A549 (cell line): ENCODE results near the gene HUNK. TPM values are rescaled to one million over a fixed set of nuclear protein-coding genes. Genes with fewer than 3 reads are reported as not detected.

Experiments used
- ATAC-seq, 2 experiments: fragments of 200-7000 bp in 1 of 2; fragments of >200 bp in 1 of 2; cut with Nextera tagmentation in 1 of 2; cut with Tn5 transposase in 1 of 2; 3 replicates each; pipeline versions ENCODE4 v1.8.0 to v1.9.1; 2018 to 2020; ENCODE audit warnings: mild to moderate bottlenecking in 1 of 2, moderate library complexity in 1 of 2
- CTCF ChIA-PET: fragments of 300-600 bp; sonication (Branson Sonifier 250); formaldehyde crosslinking; extraction: SDS; loops from one replicate; lab custom pipeline; 2021; ENCODE audit warnings: antibody characterized with exemption, inconsistent platforms; lab: Yijun Ruan, JAX
- POLR2A ChIA-PET: fragments of 350-600 bp; formaldehyde crosslinking; extraction: SDS; loops from one replicate; lab custom pipeline; 2021; ENCODE audit warnings: antibody characterized with exemption, inconsistent platforms; lab: Yijun Ruan, JAX
- DNase-seq, 2 experiments: peaks; one replicate each; pipeline versions ENCODE4 v3.0.0 to v3.0.0-alpha.2; 2011 to 2016; ENCODE audit warnings: low read depth in 1 of 2, low spot score in 1 of 2
- FAIRE-seq: peaks from 2 replicates; lab custom pipeline; 2011; peaks lifted over from hg19 to GRCh38; lab: Jason Lieb, UNC
- H3K27ac ChIP-seq, 2 experiments: fragments of >200 bp; sonication (Bioruptor Twin); formaldehyde crosslinking; 3 replicates each; pipeline ENCODE4 v1.5.1; 2016 to 2017
- H3K4me1 ChIP-seq: fragments of >200 bp; sonication (Bioruptor Twin); formaldehyde crosslinking; 3 replicates; pipeline ENCODE4 v1.6.1; 2016
- H3K4me2 ChIP-seq: fragments of >200 bp; sonication (Bioruptor Twin); formaldehyde crosslinking; 3 replicates; pipeline ENCODE4 v1.6.1; 2016
- H3K4me3 ChIP-seq: fragments of >200 bp; sonication (Bioruptor Twin); formaldehyde crosslinking; 3 replicates; pipeline ENCODE4 v1.5.1; 2016
- H3K9me3 ChIP-seq: fragments of >200 bp; sonication (Bioruptor Twin); formaldehyde crosslinking; 3 replicates; pipeline ENCODE4 v1.6.1; 2016
- BHLHE40 ChIP-seq: IDR thresholded peaks from 2 replicates; pipeline ENCODE4 v1.6.1; 2012; ENCODE audit warnings: low read depth, low read length, inconsistent platforms
- CBX2 ChIP-seq: fragments of 200-600 bp; sonication (generic); IDR thresholded peaks from 2 replicates; pipeline ENCODE4 v1.6.1; 2016; ENCODE audit warnings: low read depth, mild to moderate bottlenecking, borderline replicate concordance
- EHMT2 ChIP-seq: fragments of 200-600 bp; sonication (generic); IDR thresholded peaks from 2 replicates; pipeline ENCODE4 v1.6.1; 2016; ENCODE audit warnings: antibody characterized with exemption, low read depth, mild to moderate bottlenecking, moderate library complexity
- ESRRA ChIP-seq: fragments of 150-350 bp; IDR thresholded peaks from 2 replicates; pipeline ENCODE4 v1.6.1; 2014; ENCODE audit warnings: mild to moderate bottlenecking, low read length, borderline replicate concordance
- FOSB ChIP-seq: fragments of 250-450 bp; sonication (Bioruptor Pico); IDR thresholded peaks from 2 replicates; pipeline ENCODE4 v1.5.0; 2020; ENCODE audit warnings: mild to moderate bottlenecking, moderate library complexity
- FOSL2 ChIP-seq, 2 experiments: fragments of 450-650 bp in 1 of 2; fragments of >200 bp in 1 of 2; sonication (Bioruptor Twin) in 1 of 2; formaldehyde crosslinking; IDR thresholded peaks; 2 replicates each; pipeline versions ENCODE4 v1.5.0 to v1.6.1; 2016 to 2020; ENCODE audit warnings: mild to moderate bottlenecking in 1 of 2, moderate library complexity in 1 of 2
- HES2 ChIP-seq: fragments of >200 bp; sonication (Bioruptor Twin); formaldehyde crosslinking; IDR thresholded peaks from 2 replicates; pipeline ENCODE4 v1.6.1; 2016
- HEYL ChIP-seq: fragments of 250-450 bp; sonication (Bioruptor Pico); IDR thresholded peaks from 2 replicates; pipeline ENCODE4 v1.8.0; 2021; ENCODE audit warnings: mild to moderate bottlenecking, moderate library complexity
- HOXA7 ChIP-seq: fragments of 250-450 bp; sonication (Bioruptor Pico); IDR thresholded peaks from 2 replicates; pipeline ENCODE4 v1.5.0; 2020; ENCODE audit warnings: mild to moderate bottlenecking, moderate library complexity
- JUN ChIP-seq, 2 experiments: fragments of >200 bp; sonication (Bioruptor Twin); formaldehyde crosslinking; IDR thresholded peaks; 2 replicates in 1 of 2; 3 replicates in 1 of 2; pipeline ENCODE4 v1.6.1; 2016 to 2017
- JUNB ChIP-seq: fragments of >200 bp; sonication (Bioruptor Twin); formaldehyde crosslinking; IDR thresholded peaks from 2 replicates; pipeline ENCODE4 v1.6.1; 2016
- KDM1A ChIP-seq: fragments of 200-600 bp; sonication (generic); IDR thresholded peaks from 2 replicates; pipeline ENCODE4 v1.6.1; 2016; ENCODE audit warnings: low read depth, mild to moderate bottlenecking
- KDM5A ChIP-seq: fragments of 200-600 bp; sonication (generic); IDR thresholded peaks from 2 replicates; pipeline ENCODE4 v1.6.1; 2016; ENCODE audit warnings: antibody characterized with exemption, mild to moderate bottlenecking
- MYC ChIP-seq: IDR thresholded peaks from 2 replicates; pipeline ENCODE4 v1.6.1; 2012; ENCODE audit warnings: mild to moderate bottlenecking, inconsistent platforms, low read length, improper control_type of control experiment, borderline replicate concordance
- NR3C1 ChIP-seq: fragments of >200 bp; sonication (Bioruptor Twin); formaldehyde crosslinking; IDR thresholded peaks from 3 replicates; pipeline ENCODE4 v1.6.1; 2017
- RARB ChIP-seq: fragments of 250-450 bp; sonication (Bioruptor Pico); IDR thresholded peaks from 2 replicates; pipeline ENCODE4 v1.8.0; 2021; ENCODE audit warnings: mild to moderate bottlenecking, moderate library complexity
- RCOR1 ChIP-seq: fragments of 150-350 bp; IDR thresholded peaks from 2 replicates; pipeline ENCODE4 v1.6.1; 2014; ENCODE audit warnings: antibody characterized with exemption, low read length, low read depth
- RNF2 ChIP-seq: fragments of 200-600 bp; sonication (generic); IDR thresholded peaks from 2 replicates; pipeline ENCODE4 v1.6.1; 2016; ENCODE audit warnings: low read depth, mild to moderate bottlenecking, antibody characterized with exemption, moderate library complexity, borderline replicate concordance
- TFCP2L1 ChIP-seq: fragments of 250-450 bp; sonication (Bioruptor Pico); IDR thresholded peaks from 2 replicates; pipeline ENCODE4 v1.5.0; 2021; ENCODE audit warnings: mild to moderate bottlenecking
- USF2 ChIP-seq: fragments of 450-650 bp; IDR thresholded peaks from 2 replicates; pipeline ENCODE4 v1.6.1; 2014; ENCODE audit warnings: antibody characterized with exemption
- WGBS: methylation state at CpG from one replicate; pipeline ENCODE4 v1.1.6; 2017; ENCODE audit errors: missing lambda C conversion rate; 5-methylcytosine and 5-hydroxymethylcytosine counted together
- polyA plus RNA-seq, 4 experiments: library from polyadenylated mRNA; depleted of rRNA in 3 of 4; stranded (reverse); fragments of >200 nt; fragmentation: RNase III in 1 of 4; extraction: RNeasy Plus Mini Kit Qiagen cat#74134 plus additional on column Dnase treatment in 1 of 4; gene quantifications; 2 replicates in 3 of 4; 3 replicates in 1 of 4; pipeline ENCODE4 v1.2.3, GENCODE V29; 2011 to 2017
- TF ChIP-seq, protein P1 (sequence below): IDR thresholded peaks from 2 replicates; pipeline ENCODE4 v1.6.1; 2012

The HUNK gene
- polyA plus RNA-seq, 2 of the 4 experiments (the other 2 are of a cell fraction): 0.44 to 0.52 TPM

- no peak for DNase-seq
- Histone ChIP-seq H3K9me3 (no peaks in the 10 kb centered on the region), H3K27ac (no peak overlapping the region), H3K4me2 (no peak overlapping the region), H3K4me3 (no peak overlapping the region), H3K4me1 (no peaks in the 10 kb centered on the region)
- no peak for FAIRE-seq
- 77% methylated on average over 8 of the region's 8 CpGs for WGBS
- no peak for ATAC-seq
- TF ChIP-seq CBX2 (no peak), MYC (no peak), RARB (CRISPR knock-in tag) (no peak), RCOR1 (no peak), JUN (IDR thresholded peaks at IDR 0.05) (no peak), EHMT2 (no peak), HOXA7 (CRISPR knock-in tag) (no peak), RNF2 (no peak), FOSB (CRISPR knock-in tag) (no peak)
- CTCF ChIA-PET: interaction anchor here (0.6 to 1.2 kb wide), 2 partner anchors 11 to 35 kb away, joined by 4 read pairs; no protein-coding TSS in a partner anchor
- POLR2A ChIA-PET: no interaction called here
Measured at GRCh38 chr21:31983554-31983953, 110.7 kb downstream of the HUNK start.

GRCh38 chr21:31985398-31985797 lies 112.6 kb downstream of the HUNK start:
- FAIRE-seq: no peak
- WGBS: 63% methylated on average over 7 of the region's 7 CpGs

DNA sequence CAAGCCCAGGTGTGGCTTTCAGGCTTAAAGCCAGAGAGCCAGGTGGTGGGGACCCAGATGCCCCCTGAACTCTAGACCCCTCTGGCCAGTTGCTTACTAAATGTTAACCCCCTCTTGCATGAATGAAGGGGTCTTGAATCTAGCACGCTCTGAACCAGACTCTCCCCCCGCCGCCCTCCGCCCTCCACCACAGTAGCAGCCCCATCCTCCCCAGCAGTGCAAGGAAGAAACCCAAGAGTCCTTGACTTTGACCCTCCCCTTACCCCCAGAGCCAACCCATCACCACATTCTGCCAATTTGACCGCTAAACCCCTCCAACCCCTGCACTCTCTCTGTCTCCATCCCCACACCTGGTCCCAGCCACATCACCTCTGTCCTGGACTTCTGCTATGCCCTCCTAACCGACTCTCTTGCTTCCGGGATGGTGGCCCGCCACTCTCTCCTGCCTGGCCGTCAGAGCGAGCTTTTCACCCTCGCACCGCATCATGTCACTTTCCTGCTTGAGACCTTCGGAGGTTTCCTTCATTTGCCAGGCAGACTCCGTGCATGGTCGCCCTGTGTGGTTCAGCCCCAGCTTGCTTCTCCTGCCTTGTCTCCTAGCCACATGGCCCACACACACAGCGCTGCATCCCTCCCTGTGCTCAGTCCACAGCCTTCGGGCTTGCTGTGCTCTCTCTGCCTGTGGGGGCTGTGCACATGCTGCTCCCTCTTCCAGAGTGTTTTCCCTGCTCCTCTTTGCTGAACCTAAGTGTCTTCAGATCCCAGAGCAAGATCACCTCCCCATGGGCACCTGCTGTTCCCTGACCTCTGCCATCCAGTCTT lies 113.4 kb downstream of the HUNK start:
- no peak for TF ChIP-seq KDM5A
- TF ChIP-seq ESRRA: no peak
- TF ChIP-seq BHLHE40: no peak
- no peak for TF ChIP-seq FOSL2 (IDR thresholded peaks at IDR 0.05)
- TF ChIP-seq FOSL2 (CRISPR knock-in tag; IDR thresholded peaks at IDR 0.05): no peak
- FAIRE-seq (no peak), ATAC-seq (no peak), DNase-seq (no peak)
- 77% methylated on average over 14 of the region's 17 CpGs for WGBS
- Histone ChIP-seq H3K27ac (no peak overlapping the region), H3K4me1 (no peaks in the 10 kb centered on the region), H3K9me3 (no peaks in the 10 kb centered on the region), H3K4me3 (no peak overlapping the region), H3K4me2 (no peak overlapping the region)
- POLR2A ChIA-PET: no interaction called here
- CTCF ChIA-PET: no interaction called here

More at GRCh38 chr21:31985398-31985797, 112.6 kb downstream of the HUNK start:
- Histone ChIP-seq H3K9me3 (no peaks in the 10 kb centered on the region), H3K4me2 (no peak overlapping the region), H3K4me3 (no peak overlapping the region)
- ChIA-PET CTCF (no interaction called here), POLR2A (no interaction called here)
- no peak for ATAC-seq
- TF ChIP-seq HES2 (no peak), HEYL (CRISPR knock-in tag) (no peak), JUNB (no peak), TFCP2L1 (no peak), NR3C1 (no peak), USF2 (no peak), KDM1A (no peak)
- TF ChIP-seq, protein P1, sequence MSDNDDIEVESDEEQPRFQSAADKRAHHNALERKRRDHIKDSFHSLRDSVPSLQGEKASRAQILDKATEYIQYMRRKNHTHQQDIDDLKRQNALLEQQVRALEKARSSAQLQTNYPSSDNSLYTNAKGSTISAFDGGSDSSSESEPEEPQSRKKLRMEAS: no peak
- TF ChIP-seq, all 56 proteins: peak for 0
- no peak for DNase-seq
- H3K4me1 ChIP-seq: no peaks in the 10 kb centered on the region
- no peak overlapping the region for H3K27ac ChIP-seq
